ENCODE data around the gene PCNX4.
"Not testable (repeated sequence)": the region's sequence is repeated elsewhere in the genome, so short reads cannot be mapped to it uniquely, and the experiment has no call there.

The PCNX4 gene

GRCh38 chr14:60091550-60092525, at the start of gene PCNX4:
Gene PCNX4, plus strand, starts transcription at chr14:60091923. Its CDS starts 15,716 bp downstream, at chr14:60107639.
- peak; percentile 94 for DNase-seq

- DNase-seq = not testable (repeated sequence)
Observed at GRCh38 chr14:60047976-60048375, 43.7 kb upstream of the PCNX4 start.

- no peak for DNase-seq
Observed at GRCh38 chr14:60051721-60052221, 40.0 kb upstream of the PCNX4 start.

- DNase-seq = no peak
Observed at GRCh38 chr14:60058087-60058486, 33.6 kb upstream of the PCNX4 start.

DNA sequence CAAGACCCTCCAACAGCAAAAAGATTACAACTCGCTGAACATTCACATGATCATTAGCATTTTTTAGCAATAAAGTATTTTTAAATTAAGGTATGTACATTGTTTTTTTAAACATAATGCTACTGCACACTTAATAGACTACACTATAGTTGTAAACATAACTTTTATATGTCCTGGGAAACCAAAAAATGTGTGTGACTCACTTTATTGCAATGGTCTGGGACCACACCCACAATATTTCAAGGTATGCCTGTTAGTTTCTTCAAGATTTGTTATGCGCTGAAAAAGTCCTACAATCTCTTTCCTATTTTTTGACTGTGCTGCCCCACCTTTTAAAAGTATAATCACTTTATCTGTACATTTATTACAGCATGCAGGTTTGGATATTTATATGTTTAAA, 30.4 kb upstream of the PCNX4 start:
- DNase-seq = no peak

GRCh38 chr14:60064491-60065072, 27.1 kb upstream of the PCNX4 start:
- DNase-seq = no peak

GRCh38 chr14:60067882-60068281, 23.8 kb upstream of the PCNX4 start:
- no peak for DNase-seq

GRCh38 chr14:60079723-60080122, 12.0 kb upstream of the PCNX4 start:
- no peak for DNase-seq

GRCh38 chr14:60085085-60085484, 6.6 kb upstream of the PCNX4 start:
- no peak for DNase-seq

DNA sequence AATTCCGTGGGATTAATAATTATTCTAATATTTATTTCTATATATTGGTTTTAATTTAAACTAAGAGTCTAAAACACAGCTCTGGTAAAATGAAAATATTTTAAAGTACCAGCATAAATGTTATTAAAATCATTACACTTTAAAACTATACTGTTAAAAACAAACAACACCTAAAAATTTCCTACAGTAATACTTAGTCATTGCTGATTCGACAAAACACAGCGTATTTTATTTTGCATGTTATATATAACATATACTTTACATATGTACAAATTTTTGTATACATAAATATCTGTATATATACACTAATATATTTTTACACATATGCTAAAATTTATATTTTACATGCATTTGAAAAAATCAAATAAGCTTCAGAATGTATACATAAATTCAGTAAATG, 6.0 kb upstream of the PCNX4 start:
- DNase-seq = no peak

GRCh38 chr14:60087668-60088067, 4.1 kb upstream of the PCNX4 start:
- no peak for DNase-seq

- no peak for DNase-seq
Observed at GRCh38 chr14:60089221-60089620, 2.5 kb upstream of the PCNX4 start.

GRCh38 chr14:60090864-60091519, 731 bp upstream of the PCNX4 start:
- DNase-seq = peak; percentile 53

DNA sequence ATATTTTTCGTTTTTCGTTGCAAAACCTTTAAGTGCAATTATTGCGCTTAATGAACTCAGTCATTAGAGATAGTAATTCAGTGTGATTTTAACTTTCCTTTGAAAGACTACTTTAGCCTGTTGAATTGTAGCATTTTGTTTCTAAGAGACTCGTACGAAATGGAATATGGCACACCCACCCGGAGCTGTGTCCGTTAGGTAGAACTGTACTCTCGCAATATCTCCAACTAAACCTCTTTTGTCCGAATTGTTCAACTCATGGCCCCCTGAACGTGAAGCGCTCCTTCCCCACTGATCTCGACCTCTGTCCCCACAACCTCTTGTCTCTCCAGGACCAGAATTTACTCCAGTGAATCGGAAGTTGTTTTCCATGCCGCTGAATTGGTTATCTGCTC, 800 bp downstream of the PCNX4 start:
- peak; percentile 1 for DNase-seq

DNA sequence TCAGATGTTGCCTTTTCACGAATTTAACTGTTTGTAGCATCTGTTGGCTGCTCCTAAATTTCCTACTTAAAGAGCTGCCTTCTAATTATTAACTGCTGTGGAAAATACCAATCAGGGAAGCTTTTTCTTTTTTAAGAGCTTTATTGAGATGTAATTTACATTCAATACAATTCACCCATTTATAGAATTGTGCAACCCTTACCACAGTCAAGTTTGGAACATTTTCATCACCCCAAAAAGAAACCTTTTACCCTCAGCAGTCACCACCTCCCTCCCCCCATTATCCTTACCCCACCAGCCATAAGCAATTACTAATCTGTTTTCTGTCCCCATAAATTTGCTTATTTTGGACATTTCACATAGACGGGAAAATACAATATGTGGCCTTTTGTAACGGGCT, 1.4 kb downstream of the PCNX4 start:
- no peak for DNase-seq

DNA sequence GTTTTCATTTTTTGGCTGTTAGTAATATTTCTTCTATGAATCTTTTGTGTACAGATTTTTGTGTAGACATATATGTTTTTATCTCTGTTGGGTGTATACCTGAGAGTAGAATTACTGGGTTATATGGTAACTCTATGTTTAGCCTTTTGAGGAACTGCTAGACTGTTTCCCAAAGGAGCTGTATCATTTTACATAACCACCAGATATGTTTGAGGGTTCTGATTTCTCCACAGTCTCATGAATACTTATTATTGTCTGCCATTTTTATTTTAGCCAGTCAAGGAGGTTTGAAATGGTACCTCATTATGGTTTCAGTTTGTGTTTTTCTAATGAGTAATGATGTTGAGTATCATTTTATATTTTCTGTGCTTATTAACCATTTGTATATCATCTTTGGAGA, 1.9 kb downstream of the PCNX4 start:
- DNase-seq = no peak

DNA sequence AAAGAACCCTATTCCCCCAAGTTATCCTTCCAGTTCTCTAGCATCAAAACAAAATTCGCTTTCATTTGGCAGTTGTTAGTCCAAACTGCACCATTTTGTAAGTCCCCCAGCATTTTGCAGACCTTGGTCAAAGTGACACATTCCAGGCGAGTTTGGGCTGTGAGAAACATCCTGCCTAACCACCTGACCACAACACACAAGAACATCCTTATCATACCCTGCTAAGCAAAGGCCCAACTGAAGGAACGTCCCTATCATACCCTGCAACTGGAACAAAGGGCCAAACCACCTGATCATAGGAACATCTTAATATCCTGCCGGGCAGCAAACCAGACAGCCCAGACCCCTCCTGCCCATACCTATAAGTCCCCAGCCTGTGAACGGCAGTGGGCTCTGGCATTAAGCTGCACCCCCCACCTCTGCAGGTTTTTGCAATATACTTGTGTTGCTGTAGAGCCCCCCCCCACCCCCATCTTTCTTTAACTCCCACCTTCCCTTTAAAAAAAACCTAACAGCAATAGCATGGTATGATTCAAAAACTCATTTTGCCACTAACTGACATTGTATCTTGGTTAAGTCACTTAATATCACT, 2.7 kb downstream of the PCNX4 start:
- peak; percentile 4 for DNase-seq

DNA sequence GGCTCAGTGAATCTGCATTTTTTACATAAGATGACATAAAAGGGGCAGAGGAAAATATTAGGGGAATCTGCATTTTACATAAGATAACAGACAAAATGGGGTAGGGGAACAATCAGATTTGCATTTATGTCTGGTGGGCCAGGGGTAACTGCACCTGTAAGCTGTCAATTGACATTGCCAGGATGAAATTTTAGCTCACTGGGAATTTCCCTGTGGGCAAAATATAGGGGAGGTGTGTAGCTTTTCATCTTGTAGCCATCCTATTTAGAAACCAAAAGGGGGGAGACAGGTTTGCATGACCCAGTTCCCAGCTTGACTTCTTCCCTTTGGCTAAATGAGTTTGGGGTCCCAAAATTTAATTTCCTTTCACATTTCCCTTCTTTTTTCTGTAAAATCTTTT, 3.5 kb downstream of the PCNX4 start:
- DNase-seq = no peak

DNA sequence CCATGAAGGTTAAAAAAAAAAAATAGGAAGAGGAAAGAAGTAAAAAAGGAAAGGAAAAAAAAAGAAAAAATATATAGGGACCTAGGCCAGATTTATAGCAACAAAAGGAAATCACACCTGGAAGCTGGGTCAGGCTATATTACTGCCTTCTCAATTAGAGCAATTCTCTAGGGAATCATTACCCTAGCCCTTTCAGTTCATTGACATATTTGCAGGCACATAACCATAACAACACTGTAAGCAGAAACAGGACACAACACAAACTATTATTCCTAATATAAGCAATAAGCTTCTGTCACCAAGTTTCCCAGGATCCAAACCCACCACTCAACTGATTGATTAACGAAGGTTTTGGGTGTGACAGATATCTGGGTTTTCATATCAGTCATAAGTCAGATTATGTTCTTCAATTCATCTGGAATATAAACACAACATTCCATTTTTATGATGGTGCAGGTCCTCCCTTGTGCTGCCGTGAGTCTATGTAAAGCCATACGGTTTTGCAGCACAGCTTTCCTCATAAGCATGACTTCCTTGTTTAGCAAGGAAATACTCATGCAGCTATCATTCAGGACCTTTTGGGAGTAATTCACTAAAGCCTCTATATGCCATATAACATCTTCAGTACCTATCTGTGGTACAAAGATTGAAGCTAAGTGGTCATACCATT, 4.2 kb downstream of the PCNX4 start:
- no peak for DNase-seq

- DNase-seq = no peak
Observed at GRCh38 chr14:60097974-60098373, 6.3 kb downstream of the PCNX4 start.

DNA sequence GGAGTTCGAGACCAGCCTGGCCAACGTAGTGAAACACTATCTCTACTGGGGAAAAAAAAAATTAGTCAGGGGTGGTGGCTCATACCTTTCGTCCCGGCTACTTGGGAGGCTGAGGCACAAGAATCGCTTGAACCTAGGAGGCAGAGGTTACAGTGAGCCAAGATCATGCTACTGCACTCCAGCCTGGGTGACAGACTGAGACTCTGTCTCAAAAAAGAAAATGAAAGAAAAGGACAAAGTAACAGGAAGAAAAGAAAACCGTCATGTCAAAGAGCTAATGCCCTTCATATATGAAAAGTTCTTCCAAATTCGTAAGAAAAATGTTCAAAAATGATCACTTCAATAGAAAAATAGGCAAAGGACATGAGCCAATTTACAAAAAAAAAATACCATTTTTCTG, 8.1 kb downstream of the PCNX4 start:
- not testable (repeated sequence) for DNase-seq

DNA sequence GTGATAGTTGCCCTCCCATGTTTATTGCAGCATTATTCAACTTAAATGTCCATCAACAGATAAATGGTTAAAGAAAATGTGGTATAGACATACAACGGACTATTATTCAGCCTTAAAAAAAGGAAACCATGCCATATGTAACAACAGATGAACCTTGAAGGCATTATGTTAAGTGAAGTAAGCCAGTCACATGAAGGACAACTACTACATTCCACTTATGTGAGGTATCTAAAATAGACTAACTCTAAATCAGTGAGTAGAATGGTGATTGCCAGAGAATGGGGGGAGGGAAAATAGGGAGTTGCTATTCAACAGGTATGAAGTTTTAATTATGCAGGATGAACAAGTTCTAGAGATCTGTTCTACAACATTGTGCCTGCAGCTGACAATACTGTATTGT, 10.1 kb downstream of the PCNX4 start:
- DNase-seq = no peak

- no peak for DNase-seq
Observed at GRCh38 chr14:60102389-60102788, 10.7 kb downstream of the PCNX4 start.

All from T1000 (cell line).